ENCODE results near the gene NCOA3.
"Not testable (repeated sequence)": the region's sequence is repeated elsewhere in the genome, so short reads cannot be mapped to it uniquely, and the experiment has no call there.

NCOA3 gene

DNA sequence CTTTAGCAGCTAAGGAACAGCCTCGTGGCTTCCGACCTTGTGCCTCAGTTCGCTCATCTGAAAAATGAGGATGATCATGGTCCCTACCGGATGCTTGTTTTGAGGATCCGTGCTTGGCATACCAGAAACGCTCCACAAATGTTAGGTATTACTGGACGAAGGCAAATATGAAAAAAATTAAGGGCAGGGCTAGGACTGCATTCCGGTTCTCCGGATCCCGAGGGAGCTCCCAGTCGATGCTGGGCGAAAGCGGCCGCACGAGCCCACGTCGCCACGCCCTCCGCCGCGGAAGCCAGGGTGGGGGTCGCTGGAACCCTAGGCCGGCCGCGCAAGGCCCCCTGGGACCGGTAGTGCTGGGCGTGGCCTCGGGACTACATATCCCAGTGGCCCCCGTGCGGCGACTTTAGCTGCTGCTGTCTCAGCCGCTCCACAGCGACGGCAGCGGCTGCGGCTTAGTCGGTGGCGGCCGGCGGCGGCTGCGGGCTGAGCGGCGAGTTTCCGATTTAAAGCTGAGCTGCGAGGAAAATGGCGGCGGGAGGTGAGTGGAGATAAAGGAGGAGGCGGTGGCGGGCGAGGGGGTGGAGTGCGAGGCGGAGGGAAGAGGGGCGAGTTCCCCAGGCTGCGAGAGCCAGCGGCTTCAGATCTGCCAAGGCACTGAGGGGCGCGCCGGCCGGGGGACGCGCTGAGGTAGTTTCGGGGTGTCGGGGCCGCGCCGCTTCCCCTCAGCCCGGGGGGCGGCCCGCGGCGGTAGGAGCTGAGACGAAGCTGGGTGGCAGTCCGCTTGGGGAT, at the start of gene NCOA3:
TSS of gene NCOA3 (plus strand) at position 406 of the 789 bp plus-strand sequence. CDS start 120,361 bp downstream, outside the sequence.
- DNase-seq (ENCODE audit: low read depth, low spot score): peak; percentile 98

GRCh38 chr20:47452736-47453161, 48.9 kb upstream of the NCOA3 start:
- no peak for DNase-seq (ENCODE audit: low read depth, low spot score)

DNA sequence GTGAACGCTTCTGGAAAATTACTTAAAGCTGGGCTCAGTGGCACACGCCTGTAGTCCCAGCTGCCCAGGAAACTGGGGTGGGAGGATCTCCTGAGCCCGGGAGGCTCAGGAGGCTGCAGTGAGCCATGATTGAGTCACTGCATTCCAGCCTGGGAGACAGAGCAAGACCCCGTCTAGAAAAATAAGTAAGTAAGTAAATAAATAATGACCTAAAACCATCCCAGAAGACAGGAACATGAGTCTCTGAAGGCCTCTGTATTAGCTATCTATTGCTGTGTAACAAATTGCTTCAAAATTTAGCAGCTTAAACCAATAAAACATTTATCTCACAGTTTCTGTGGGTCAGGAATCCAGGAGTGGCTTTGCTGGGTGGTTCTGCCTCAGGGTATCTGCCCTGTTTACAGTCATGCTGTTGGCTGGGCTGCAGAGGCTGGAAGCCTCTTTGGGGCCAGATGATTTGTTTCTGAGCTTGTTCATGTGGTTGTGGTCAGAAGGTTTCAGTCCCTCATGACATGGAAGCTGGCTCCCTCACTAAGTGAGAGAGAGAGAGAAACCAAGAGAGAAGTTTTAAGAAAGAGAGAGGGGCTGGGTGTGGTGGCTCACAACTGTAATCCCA, 48.4 kb upstream of the NCOA3 start:
- peak; percentile 68 for DNase-seq (ENCODE audit: low read depth, low spot score)

- DNase-seq (ENCODE audit: low read depth, low spot score): no peak
Measured at GRCh38 chr20:47454298-47455132, 47.2 kb upstream of the NCOA3 start.

- DNase-seq (ENCODE audit: low read depth, low spot score): no peak
Measured at GRCh38 chr20:47455133-47456040, 46.3 kb upstream of the NCOA3 start.

DNA sequence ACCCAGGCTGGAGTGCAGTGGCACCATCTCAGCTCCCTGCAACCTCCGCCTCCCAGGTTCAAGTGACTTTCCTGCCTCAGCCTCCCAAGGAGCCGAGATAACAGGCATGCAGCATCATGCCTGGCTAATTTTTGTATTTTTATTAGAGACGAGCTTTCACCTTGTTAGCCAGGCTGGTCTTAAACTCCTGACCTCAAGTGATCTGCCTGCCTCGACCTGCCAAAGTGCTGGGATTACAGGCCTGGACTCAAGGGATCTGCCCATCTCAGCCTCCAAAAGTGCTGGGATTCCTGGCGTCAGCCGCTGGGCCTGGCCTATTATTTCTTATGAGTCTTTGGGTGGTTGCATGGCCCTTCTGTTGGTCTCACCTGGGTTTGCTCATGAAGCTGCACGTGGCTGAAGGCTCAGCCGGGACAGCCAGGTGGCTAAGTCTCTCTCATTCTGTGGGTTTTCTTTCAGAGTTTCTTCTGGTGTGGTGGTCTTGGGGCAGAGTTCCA, 45.6 kb upstream of the NCOA3 start:
- no peak for DNase-seq (ENCODE audit: low read depth, low spot score)

- peak; percentile 30 for DNase-seq (ENCODE audit: low read depth, low spot score)
Measured at GRCh38 chr20:47456952-47457724, 44.5 kb upstream of the NCOA3 start.

DNA sequence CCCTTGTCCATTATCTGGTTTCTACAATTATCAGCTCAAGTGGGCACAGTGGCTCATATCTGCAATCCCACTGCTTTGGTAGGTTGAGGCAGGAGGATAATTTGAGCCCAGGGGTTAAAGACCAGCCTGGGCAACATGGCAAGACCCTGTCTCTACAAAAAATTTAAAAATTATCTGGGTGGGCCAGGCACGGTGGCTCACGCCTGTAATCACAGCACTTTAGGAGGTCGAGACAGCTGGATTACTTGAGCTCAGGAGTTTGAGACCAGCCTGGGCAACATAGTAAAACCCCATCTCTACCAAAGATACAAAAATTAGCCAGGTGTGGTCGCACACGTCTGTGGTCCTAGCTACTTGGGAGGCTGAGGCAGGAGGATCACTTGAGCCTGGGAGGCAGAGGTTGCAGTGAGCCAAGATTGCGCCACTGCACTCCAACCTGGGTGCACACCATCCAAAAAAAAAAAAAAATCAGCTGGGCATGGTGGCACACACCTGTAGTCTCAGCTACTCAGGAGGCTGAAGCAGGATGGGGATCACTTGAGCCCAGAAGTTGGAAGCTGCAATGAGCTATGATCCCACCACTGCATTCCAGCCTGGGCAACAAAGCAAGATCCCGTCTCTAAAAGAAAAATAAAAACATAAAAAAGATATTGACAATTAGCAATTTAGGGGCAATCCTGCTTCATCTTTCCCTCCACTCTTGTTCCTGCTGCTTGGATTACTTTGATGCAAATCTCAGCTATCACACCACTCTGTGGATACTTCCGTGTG, 43.2 kb upstream of the NCOA3 start:
- DNase-seq (ENCODE audit: low read depth, low spot score): not testable (repeated sequence)

GRCh38 chr20:47459344-47460073, 42.2 kb upstream of the NCOA3 start:
- no peak for DNase-seq (ENCODE audit: low read depth, low spot score)

DNA sequence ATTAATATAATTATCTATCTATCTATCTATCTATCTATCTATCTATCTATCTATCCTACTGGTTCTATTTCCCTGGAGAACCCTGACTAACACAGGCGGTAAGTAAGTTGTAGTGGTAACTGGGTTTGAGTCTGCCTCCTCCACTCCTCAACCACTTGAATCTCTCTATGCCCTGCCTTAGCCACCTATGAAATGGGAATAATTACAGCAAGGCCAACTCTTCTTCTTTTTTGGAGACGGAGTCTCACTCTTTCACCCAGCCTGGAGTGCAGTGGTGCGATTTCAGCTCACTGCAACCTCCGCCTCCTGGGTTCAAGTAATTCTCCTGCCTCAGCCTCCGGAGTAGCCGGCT, 41.0 kb upstream of the NCOA3 start:
- not testable (repeated sequence) for DNase-seq (ENCODE audit: low read depth, low spot score)

DNA sequence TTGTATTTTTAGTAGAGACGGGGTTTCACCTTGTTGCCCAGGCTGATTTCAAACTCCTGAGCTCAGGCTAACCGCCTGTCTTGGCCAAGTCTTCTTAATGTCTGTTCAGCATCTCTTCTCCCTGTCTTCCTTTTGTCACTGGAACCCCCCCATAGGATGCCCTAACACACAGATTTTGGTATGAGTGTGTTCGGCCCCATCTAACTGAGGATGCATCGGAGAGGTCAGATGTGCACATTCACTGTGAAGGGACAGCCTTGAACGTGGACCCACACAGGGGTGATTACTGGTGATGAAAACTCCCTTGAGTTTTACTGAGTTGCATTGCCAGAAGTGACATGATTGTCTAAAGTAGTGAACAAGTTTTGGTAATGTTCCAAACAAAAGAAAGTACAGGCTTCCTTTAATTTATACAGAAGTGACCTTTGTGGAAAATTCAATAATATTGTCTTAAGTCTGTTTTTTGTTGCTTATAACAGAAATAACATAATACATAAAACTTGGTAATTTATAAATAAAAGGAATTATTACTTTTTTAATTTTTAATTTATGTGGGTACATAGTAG, 40.5 kb upstream of the NCOA3 start:
- no peak for DNase-seq (ENCODE audit: low read depth, low spot score)

DNA sequence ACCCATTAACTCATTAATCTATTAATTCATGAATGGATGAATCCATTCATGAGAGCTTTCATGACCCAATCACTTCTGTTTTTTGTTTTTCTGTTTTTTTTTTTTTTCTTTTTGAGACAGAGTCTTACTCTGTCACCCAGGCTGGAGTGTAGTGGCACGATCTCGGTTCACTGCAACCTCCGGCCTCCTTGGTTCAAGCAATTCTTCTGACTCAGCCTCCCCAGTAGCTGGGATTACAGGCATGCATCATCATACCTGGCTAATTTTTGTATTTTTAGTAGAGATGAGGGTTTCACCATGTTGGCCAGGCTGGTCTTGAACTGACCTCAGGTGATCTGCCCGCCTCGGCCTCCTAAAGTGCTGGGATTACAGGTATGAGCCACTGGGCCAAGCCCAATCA, 39.8 kb upstream of the NCOA3 start:
- DNase-seq (ENCODE audit: low read depth, low spot score): not testable (repeated sequence)

DNA sequence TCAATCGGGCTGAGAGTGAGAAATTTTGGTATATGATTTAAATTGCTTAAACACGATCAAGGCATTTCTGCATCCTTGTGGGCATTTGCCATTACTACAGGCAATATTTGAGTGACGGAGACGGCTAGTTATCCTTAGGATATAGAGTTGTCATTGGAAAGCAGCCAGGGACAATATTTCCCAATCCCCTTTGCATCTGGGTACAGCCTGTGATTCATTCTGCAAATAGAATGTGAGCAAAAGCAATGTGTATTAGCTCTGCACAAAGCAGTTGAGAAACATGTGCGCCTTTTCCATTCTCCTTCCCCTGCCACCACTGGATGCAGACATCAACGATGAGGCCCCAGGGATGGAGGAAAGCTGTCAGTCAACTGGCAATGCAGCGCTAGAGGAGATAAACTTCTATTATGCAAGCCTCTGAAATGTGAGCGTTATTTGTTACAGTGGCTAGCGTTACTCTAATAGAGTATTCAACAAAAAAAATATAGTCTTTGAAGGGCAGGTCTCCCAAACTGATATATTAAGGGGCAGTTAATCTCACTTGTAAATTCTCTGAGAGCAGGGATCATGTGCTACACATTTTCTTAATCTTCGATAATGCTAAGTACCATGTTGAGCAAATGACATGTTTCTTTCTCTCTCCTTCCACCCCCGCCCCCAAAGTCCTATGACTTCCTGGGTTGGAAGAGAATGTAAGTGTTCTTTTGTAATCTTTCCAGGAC, 37.1 kb upstream of the NCOA3 start:
- peak; percentile 89 for DNase-seq (ENCODE audit: low read depth, low spot score)

DNA sequence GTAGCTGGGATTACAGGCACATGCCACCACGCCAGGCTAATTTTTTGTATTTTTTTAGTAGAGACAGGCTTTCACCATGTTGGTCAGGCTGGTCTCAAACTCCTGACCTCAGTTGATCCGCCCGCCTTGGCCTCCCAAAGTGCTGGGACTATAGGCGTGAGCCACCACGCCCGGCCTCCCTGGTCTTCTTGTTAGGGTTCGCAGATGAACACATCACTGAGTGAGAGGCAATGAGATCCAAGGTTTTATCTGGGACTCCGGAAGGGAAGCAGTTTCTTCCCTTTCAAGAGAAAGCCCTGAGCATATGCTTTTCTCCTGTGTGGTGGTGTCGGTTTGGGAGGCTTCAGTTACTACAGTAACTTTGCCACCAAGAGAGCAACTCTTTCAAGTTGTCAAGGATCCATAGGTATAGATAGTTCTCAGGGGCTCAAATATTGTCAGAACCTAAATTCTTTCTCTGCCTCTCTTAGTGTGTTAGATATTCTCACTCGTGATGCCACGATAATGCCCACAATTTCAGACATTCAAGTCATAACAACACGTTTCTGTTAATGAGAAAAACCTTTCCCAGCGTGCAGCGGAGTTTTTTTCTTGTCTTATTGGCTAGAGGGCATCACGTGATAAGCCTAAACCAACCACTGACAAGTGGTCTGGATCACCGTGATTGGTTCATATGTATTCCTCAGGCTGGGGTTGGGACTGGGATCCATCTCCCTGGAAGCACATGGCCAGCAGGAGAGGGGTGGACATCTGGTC, 36.2 kb upstream of the NCOA3 start:
- no peak for DNase-seq (ENCODE audit: low read depth, low spot score)

- no peak for DNase-seq (ENCODE audit: low read depth, low spot score)
Measured at GRCh38 chr20:47466213-47466612, 35.5 kb upstream of the NCOA3 start.

DNA sequence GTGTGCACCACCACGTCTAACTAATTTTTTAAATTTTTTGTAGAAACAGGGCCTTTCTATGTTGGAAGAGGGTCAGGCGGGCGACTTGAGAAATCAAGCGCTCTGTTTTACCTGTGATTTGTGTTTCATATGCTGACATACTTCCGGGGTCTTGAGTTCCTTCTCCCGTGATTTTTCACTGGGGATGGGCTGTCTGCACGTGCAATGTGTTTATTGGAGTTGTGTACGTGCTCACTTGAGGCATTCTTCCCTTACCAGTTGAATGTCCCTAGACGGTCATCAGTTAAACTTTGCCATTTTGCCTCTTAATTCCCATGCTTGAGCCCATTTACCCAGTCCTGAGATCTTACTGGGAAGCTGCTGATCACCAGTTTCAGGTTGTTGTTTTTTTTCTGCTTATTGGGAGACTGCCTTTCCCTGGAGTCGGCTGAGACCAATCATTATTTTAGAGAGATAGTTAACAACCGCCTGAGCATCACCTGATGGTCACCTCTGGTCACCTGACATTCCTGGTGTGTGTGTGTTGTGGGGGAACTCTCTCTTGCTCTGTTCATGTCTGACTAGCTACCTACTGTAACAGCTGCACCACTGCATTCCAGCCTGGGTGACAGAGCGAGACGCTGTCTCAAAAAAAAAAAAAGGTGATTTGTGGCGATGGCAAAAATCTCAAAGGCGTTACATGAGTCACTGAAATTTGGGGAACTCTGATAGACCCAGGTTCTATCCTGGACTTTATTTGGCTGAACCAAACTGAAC, 34.8 kb upstream of the NCOA3 start:
- no peak for DNase-seq (ENCODE audit: low read depth, low spot score)
